WERI-Rb-1 (cell line): Measurements from ENCODE around the gene LSM7.

Source experiments
- DNase-seq: peaks from one replicate; pipeline ENCODE4 v3.0.0-alpha.2; 2020
- H3K27ac ChIP-seq: fragments of 250-450 bp; sonication (Bioruptor Pico); 2 replicates; pipeline ENCODE4 v1.5.1; 2020; ENCODE audit warnings: mild to moderate bottlenecking, moderate library complexity
- H3K27me3 ChIP-seq: fragments of 250-450 bp; sonication (Bioruptor Pico); 2 replicates; pipeline ENCODE4 v1.5.1; 2021; ENCODE audit warnings: mild to moderate bottlenecking, low read depth, moderate library complexity; ENCODE audit not compliant: insufficient read depth, severe bottlenecking
- H3K36me3 ChIP-seq: fragments of 250-450 bp; sonication (Bioruptor Pico); 2 replicates; pipeline ENCODE4 v1.5.1; 2020; ENCODE audit warnings: mild to moderate bottlenecking, moderate library complexity
- H3K4me3 ChIP-seq: 2 replicates; pipeline ENCODE4 v1.5.1; 2011; ENCODE audit warnings: low read depth, mild to moderate bottlenecking, control low read depth, low read length
- H3K9me3 ChIP-seq: fragments of 250-450 bp; sonication (Bioruptor Pico); 2 replicates; pipeline ENCODE4 v1.5.1; 2021; ENCODE audit warnings: mild to moderate bottlenecking, moderate library complexity; ENCODE audit not compliant: severe bottlenecking
- TF ChIP-seq, protein P1 (sequence below): IDR thresholded peaks from 2 replicates; pipeline ENCODE4 v1.5.1; 2011; ENCODE audit warnings: low read depth, mild to moderate bottlenecking, control low read depth, inconsistent platforms, low read length

Gene LSM7

DNA sequence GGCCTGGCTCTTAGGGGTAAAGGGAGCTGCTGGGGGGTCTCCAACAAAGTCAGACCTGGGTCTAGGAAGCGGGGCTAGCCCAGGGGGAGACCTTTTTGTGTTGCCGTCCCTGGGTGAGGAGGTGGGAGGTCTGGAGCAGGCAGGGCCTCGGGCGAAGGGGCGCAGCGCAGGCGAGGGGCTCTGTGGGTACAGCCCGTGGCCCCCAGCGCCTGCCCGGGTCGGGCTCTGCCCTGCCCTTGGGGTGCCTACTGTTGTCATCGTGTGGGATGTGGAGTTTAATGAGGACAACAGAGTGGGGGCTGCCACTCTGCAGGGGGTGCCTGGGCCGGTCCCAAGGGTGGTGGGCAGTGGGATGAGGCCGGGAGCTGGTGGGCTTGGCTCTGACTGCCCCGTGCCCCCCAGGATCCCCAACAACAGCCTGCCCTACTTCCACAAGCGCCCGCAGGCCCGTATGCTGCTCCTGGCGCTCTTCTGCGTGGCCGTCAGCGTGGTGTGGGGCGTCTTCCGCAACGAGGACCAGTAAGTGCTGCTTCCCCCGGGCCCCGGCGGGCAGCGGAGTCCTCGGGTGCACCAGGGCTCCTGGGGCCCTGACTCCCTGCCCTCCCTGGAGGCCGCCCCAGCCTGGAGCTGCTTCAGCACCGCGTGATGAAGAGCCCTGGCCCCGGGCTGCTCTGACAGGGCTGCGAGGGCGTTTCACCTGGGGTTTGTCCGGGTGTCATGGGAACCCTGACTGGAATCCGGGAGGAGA is 12.3 kb upstream of the LSM7 start:
- no peaks in the 10 kb centered on the region for H3K27me3 ChIP-seq
- H3K4me3 ChIP-seq: no peak overlapping the region
- peaks cover 44% of the 10 kb centered on the region for H3K36me3 ChIP-seq
- no peak overlapping the region for H3K27ac ChIP-seq
- H3K9me3 ChIP-seq: no peaks in the 10 kb centered on the region
- TF ChIP-seq, protein P1, sequence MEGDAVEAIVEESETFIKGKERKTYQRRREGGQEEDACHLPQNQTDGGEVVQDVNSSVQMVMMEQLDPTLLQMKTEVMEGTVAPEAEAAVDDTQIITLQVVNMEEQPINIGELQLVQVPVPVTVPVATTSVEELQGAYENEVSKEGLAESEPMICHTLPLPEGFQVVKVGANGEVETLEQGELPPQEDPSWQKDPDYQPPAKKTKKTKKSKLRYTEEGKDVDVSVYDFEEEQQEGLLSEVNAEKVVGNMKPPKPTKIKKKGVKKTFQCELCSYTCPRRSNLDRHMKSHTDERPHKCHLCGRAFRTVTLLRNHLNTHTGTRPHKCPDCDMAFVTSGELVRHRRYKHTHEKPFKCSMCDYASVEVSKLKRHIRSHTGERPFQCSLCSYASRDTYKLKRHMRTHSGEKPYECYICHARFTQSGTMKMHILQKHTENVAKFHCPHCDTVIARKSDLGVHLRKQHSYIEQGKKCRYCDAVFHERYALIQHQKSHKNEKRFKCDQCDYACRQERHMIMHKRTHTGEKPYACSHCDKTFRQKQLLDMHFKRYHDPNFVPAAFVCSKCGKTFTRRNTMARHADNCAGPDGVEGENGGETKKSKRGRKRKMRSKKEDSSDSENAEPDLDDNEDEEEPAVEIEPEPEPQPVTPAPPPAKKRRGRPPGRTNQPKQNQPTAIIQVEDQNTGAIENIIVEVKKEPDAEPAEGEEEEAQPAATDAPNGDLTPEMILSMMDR: no peak
- no peak for DNase-seq

DNA sequence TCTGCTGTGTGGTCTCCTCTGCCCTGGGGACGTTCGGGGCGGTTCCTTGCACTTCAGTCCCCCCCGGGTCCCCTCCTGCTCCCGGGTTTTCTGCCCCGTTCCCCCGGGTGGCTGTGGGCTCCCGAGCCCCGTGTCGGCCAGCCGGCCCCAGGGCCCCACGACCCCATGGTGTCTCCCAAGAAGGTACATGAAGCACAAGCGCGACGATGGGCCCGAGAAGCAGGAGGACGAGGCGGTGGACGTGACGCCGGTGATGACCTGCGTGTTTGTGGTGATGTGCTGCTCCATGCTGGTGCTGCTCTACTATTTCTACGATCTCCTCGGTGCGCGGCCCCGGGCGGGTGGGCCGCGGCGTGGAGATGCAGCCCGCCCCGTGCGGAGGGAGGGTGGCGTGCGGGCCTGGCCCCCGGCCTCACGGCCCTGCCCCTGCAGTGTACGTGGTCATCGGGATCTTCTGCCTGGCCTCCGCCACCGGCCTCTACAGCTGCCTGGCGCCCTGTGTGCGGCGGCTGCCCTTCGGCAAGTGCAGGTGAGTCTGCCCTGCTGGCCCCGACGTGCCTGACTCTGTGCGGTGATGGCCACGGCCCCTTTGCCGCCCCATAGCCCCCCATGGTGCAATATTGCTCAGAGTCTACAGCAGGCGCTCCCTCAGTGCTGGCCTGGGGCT is 11.4 kb upstream of the LSM7 start:
- Histone ChIP-seq H3K4me3 (no peak overlapping the region), H3K9me3 (no peaks in the 10 kb centered on the region), H3K27me3 (no peaks in the 10 kb centered on the region), H3K36me3 (peaks cover 42% of the 10 kb centered on the region), H3K27ac (no peak overlapping the region)
- TF ChIP-seq, protein P1: no peak
- DNase-seq: no peak

DNA sequence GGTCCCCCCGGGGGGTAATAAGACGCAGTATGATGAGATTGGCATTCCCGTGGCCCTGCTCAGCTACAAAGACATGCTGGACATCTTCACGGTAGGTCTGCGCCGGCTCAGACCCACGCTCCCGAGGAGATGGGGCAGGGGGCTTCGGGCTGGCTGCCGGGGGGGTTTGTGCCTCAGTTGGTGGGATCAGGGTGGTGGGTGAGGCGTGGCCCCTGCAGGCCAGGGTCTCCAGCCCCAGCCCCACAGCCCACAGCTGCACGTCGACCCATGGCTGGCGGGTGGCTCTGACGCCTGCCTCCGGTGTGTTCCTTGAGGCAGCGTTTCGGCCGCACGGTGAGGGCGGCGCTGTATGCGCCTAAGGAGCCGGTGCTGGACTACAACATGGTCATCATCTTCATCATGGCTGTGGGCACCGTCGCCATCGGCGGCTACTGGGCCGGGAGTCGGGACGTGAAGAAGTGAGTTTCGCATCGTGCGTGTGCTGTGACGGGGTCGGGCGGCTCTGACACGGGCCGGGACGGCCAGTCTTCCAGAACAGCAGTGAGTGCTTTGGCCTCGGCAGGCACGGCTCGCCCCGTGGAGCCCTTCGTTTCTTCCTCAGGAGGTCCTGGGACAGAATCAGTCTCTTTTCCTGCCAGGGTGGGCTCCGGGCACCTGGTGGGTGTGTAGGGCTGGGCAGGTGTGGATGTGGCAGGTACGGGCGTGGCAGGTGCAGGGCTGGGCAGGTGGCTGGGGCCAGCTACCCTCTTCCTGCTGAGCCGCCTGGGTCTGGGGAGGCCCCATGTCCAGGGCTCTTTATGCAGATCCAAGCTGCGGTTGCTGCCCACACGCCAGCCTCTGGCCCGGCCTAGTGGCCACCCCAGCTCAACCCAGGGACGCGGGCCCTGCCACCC is 10.6 kb upstream of the LSM7 start:
- Histone ChIP-seq H3K27ac (no peak overlapping the region), H3K9me3 (no peaks in the 10 kb centered on the region), H3K4me3 (no peak overlapping the region), H3K27me3 (no peaks in the 10 kb centered on the region), H3K36me3 (peaks cover 44% of the 10 kb centered on the region)
- TF ChIP-seq, protein P1: no peak
- DNase-seq: no peak

DNA sequence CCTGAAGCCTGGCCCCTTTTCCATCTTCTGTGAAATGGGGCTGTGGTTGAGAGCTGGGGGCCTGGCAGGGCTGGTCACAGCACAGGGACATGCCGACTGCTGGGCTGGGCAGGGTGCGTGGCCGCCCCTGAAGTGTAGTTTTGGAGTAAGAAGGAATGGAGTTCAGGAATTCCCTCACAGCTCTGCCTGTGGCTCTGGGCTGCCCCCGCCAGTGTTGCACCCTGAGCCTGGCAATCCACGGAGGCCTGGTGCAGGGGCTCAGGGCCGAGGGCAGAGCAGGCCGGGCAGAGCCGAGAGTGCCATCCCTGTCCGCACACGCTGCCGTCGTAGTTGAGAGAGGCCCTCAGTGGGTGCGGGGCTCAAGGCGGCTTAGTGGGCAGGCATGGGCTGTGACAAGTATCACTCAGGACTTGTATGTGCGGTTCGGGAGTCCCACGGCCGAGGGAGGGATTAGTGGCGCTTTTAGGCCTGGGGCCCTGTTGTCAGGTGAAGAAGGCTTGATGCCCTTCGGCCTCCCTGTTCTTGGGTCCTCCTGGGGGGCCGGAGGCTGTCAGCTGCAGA is 9.7 kb upstream of the LSM7 start:
- TF ChIP-seq, protein P1: no peak
- H3K4me3 ChIP-seq: no peak overlapping the region
- H3K27ac ChIP-seq: no peak overlapping the region
- no peaks in the 10 kb centered on the region for H3K9me3 ChIP-seq
- DNase-seq: no peak
- peaks cover 40% of the 10 kb centered on the region for H3K36me3 ChIP-seq
- no peaks in the 10 kb centered on the region for H3K27me3 ChIP-seq

DNA sequence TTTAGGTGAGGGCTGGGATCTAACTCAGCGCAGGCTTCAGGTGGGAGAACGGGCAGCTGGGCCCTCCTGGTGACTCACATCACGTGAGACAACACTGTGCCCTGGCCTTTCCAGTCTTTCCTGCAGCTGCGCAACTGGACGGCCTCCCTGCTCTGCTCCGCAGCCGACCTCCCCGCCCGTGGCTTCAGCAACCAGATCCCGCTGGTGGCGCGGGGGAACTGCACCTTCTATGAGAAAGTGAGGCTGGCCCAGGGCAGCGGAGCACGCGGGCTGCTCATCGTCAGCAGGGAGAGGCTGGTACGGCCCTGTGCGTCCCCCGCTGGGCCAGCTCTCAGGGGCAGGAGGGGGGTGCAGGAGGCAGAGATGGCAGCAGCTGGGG is 8.9 kb upstream of the LSM7 start:
- Histone ChIP-seq H3K36me3 (peaks cover 40% of the 10 kb centered on the region), H3K9me3 (no peaks in the 10 kb centered on the region), H3K27ac (no peak overlapping the region), H3K4me3 (no peak overlapping the region), H3K27me3 (no peaks in the 10 kb centered on the region)
- no peak for DNase-seq
- TF ChIP-seq, protein P1: no peak
